Rectal smooth muscle tissue (tissue), 1 donor: ENCODE data around the gene TAT.

ENCODE experiments used
- H3K27ac ChIP-seq: one replicate; pipeline ENCODE4 v1.7.0; 2013; ENCODE audit warnings: low read depth, low read length, inconsistent platforms
- H3K27me3 ChIP-seq: one replicate; pipeline ENCODE4 v1.7.0; 2013; ENCODE audit warnings: low read length; ENCODE audit not compliant: control insufficient read depth, insufficient read depth
- H3K36me3 ChIP-seq: one replicate; pipeline ENCODE4 v1.7.0; 2013; ENCODE audit warnings: low read length; ENCODE audit not compliant: control insufficient read depth, insufficient read depth
- H3K4me1 ChIP-seq: one replicate; pipeline ENCODE4 v1.7.0; 2013; ENCODE audit warnings: low read length; ENCODE audit not compliant: control insufficient read depth, insufficient read depth
- H3K4me3 ChIP-seq: one replicate; pipeline ENCODE4 v1.7.0; 2013; ENCODE audit warnings: low read length
- H3K9ac ChIP-seq: one replicate; pipeline ENCODE4 v1.7.0; 2013; ENCODE audit warnings: low read length

Gene TAT

GRCh38 chr16:71555230-71555891, 21.5 kb downstream of the TAT start:
- Histone ChIP-seq H3K27ac (no peak overlapping the region), H3K4me1 (no peaks in the 10 kb centered on the region), H3K36me3 (no peaks in the 10 kb centered on the region), H3K4me3 (no peak overlapping the region), H3K27me3 (no peaks in the 10 kb centered on the region), H3K9ac (no peak overlapping the region)

GRCh38 chr16:71552698-71553503, 24.0 kb downstream of the TAT start:
- Histone ChIP-seq H3K4me1 (no peaks in the 10 kb centered on the region), H3K9ac (no peak overlapping the region), H3K36me3 (no peaks in the 10 kb centered on the region), H3K27ac (no peak overlapping the region), H3K4me3 (no peak overlapping the region), H3K27me3 (no peaks in the 10 kb centered on the region)

- no peak overlapping the region for H3K27ac ChIP-seq
Measured at GRCh38 chr16:71547168-71547567, 29.7 kb downstream of the TAT start.

GRCh38 chr16:71542377-71542776, 34.5 kb downstream of the TAT start:
- Histone ChIP-seq H3K36me3 (no peaks in the 10 kb centered on the region), H3K27me3 (no peaks in the 10 kb centered on the region), H3K4me1 (no peaks in the 10 kb centered on the region), H3K27ac (no peak overlapping the region), H3K9ac (no peak overlapping the region), H3K4me3 (no peak overlapping the region)

More at GRCh38 chr16:71547168-71547567, 29.7 kb downstream of the TAT start:
- no peaks in the 10 kb centered on the region for H3K4me1 ChIP-seq
- no peak overlapping the region for H3K4me3 ChIP-seq
- no peaks in the 10 kb centered on the region for H3K27me3 ChIP-seq
- no peaks in the 10 kb centered on the region for H3K36me3 ChIP-seq
- no peak overlapping the region for H3K9ac ChIP-seq

- H3K27ac ChIP-seq = no peak overlapping the region
- no peak overlapping the region for H3K9ac ChIP-seq
Measured at GRCh38 chr16:71537643-71538042, 39.2 kb downstream of the TAT start.

GRCh38 chr16:71536752-71537499, 40.0 kb downstream of the TAT start:
- no peak overlapping the region for H3K9ac ChIP-seq
- H3K4me3 ChIP-seq = no peak overlapping the region
- no peak overlapping the region for H3K27ac ChIP-seq
- no peaks in the 10 kb centered on the region for H3K27me3 ChIP-seq
- no peaks in the 10 kb centered on the region for H3K4me1 ChIP-seq
- no peaks in the 10 kb centered on the region for H3K36me3 ChIP-seq

More at GRCh38 chr16:71537643-71538042, 39.2 kb downstream of the TAT start:
- H3K36me3 ChIP-seq = no peaks in the 10 kb centered on the region
- H3K4me3 ChIP-seq = no peak overlapping the region
- no peaks in the 10 kb centered on the region for H3K4me1 ChIP-seq
- no peaks in the 10 kb centered on the region for H3K27me3 ChIP-seq

GRCh38 chr16:71532366-71532765, 44.5 kb downstream of the TAT start:
- H3K4me3 ChIP-seq = no peak overlapping the region

GRCh38 chr16:71528863-71529262, 48.0 kb downstream of the TAT start:
- Histone ChIP-seq H3K4me1 (no peaks in the 10 kb centered on the region), H3K4me3 (no peak overlapping the region), H3K9ac (no peak overlapping the region), H3K36me3 (no peaks in the 10 kb centered on the region), H3K27me3 (no peaks in the 10 kb centered on the region), H3K27ac (no peak overlapping the region)

More at GRCh38 chr16:71532366-71532765, 44.5 kb downstream of the TAT start:
- Histone ChIP-seq H3K27ac (no peak overlapping the region), H3K9ac (no peak overlapping the region), H3K4me1 (no peaks in the 10 kb centered on the region), H3K27me3 (no peaks in the 10 kb centered on the region), H3K36me3 (no peaks in the 10 kb centered on the region)

GRCh38 chr16:71528257-71528656, 48.6 kb downstream of the TAT start:
- H3K27ac ChIP-seq = no peak overlapping the region
- no peak overlapping the region for H3K4me3 ChIP-seq
- no peaks in the 10 kb centered on the region for H3K4me1 ChIP-seq
- H3K36me3 ChIP-seq = no peaks in the 10 kb centered on the region
- H3K27me3 ChIP-seq = no peaks in the 10 kb centered on the region
- no peak overlapping the region for H3K9ac ChIP-seq

- Histone ChIP-seq H3K9ac (no peak within 1 kb of the TSS), H3K36me3 (no peaks in the 10 kb centered on the region), H3K27ac (no peak within 1 kb of the TSS), H3K4me3 (no peak within 1 kb of the TSS), H3K27me3 (no peaks in the 10 kb centered on the region), H3K4me1 (no peaks in the 10 kb centered on the region)
Measured at GRCh38 chr16:71526111-71526631, 50.7 kb downstream of the TAT start, which contains the start of gene CHST4. CHST4 (plus strand) TSS chr16:71526426; CDS start chr16:71536678, 10,252 bp downstream.

- Histone ChIP-seq H3K9ac (no peak overlapping the region), H3K27ac (no peak overlapping the region), H3K27me3 (no peaks in the 10 kb centered on the region), H3K36me3 (no peaks in the 10 kb centered on the region), H3K4me1 (no peaks in the 10 kb centered on the region), H3K4me3 (no peak overlapping the region)
Measured at GRCh38 chr16:71524566-71525553, 52.0 kb downstream of the TAT start.
